Muscle layer of duodenum (tissue), 2 donors: Measurements from ENCODE around the gene DPH7.
"Not testable (repeated sequence)": the region's sequence is repeated elsewhere in the genome, so short reads cannot be mapped to it uniquely, and the experiment has no call there.

Experiments used
- H3K27ac ChIP-seq: one replicate; pipeline ENCODE4 v1.7.0; 2013; ENCODE audit warnings: mild to moderate bottlenecking, low read length
- H3K27me3 ChIP-seq: one replicate; pipeline ENCODE4 v1.7.0; 2013; ENCODE audit warnings: low read depth, mild to moderate bottlenecking, control low read depth, low read length
- H3K36me3 ChIP-seq, 2 donors: one replicate each; pipeline ENCODE4 v1.7.0; 2013; ENCODE audit warnings: low read length in 2 of 2, control low read depth in 1 of 2, mild to moderate bottlenecking in 1 of 2; ENCODE audit not compliant: insufficient read depth in 2 of 2, control insufficient read depth in 1 of 2
- H3K4me1 ChIP-seq, 2 donors: one replicate each; pipeline ENCODE4 v1.7.0; 2013; ENCODE audit warnings: low read length in 2 of 2, mild to moderate bottlenecking in 2 of 2, control low read depth in 1 of 2, moderate library complexity in 1 of 2; ENCODE audit not compliant: insufficient read depth in 2 of 2, control insufficient read depth in 1 of 2
- H3K4me3 ChIP-seq, 2 donors: one replicate each; pipeline ENCODE4 v1.7.0; 2013; ENCODE audit warnings: low read length in 2 of 2, low read depth in 1 of 2, mild to moderate bottlenecking in 1 of 2
- H3K9me3 ChIP-seq, 2 donors: one replicate each; pipeline ENCODE4 v1.7.0; 2013; ENCODE audit warnings: low read length in 2 of 2, control low read depth in 1 of 2, mild to moderate bottlenecking in 1 of 2; ENCODE audit not compliant: control insufficient read depth in 1 of 2
- donor health status: healthy.

The DPH7 gene

DNA sequence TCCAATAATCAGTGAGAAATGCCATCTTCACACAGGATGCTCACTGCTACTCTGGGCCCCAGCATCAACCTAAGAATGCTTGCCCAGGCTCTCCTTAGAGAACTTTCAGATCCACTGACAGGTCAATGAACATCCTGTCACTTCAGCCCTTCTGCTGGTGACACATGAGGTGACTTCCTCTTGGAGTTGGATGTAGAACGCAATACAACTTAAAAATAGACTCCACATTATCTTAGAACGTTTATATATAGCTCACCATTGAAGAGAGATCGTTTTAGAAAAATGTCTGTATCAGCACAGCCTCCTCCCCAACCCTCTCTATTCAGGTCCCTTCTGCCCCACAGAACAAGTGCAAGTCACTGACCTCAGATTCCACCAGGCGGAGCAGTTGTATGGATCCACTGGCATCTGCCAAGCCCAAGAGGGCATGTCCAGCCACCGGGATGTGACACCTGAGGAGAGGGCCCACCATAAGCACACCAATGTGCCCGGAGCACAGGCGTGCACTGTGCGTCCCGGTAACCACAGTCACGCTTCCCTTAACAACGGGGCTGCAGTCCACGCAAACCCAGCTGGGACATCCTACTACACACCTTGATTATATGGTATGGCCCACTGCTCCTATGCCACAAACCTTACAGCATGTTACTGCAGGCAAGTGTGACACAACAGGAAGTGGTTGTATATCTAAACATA lies 2.9 kb downstream of the DPH7 start:
- Histone ChIP-seq H3K27me3 (no peaks in the 10 kb centered on the region), H3K36me3 (peaks cover 29 to 44% of the 10 kb centered on the region in 2 donors), H3K4me1 (peaks cover 4 to 25% of the 10 kb centered on the region in 2 donors), H3K9me3 (no peaks in the 10 kb centered on the region), H3K27ac (no peak overlapping the region), H3K4me3 (no peak overlapping the region)

- peaks cover 29 to 48% of the 10 kb centered on the region in 2 donors for H3K36me3 ChIP-seq
- no peak overlapping the region for H3K27ac ChIP-seq
These were observed 3.4 kb downstream of the DPH7 start for GRCh38 chr9:137575364-137575715.

GRCh38 chr9:137574192-137574591 lies 4.5 kb downstream of the DPH7 start:
- Histone ChIP-seq H3K9me3 (no peaks in the 10 kb centered on the region), H3K27ac (no peak overlapping the region), H3K4me3 (no peak overlapping the region), H3K27me3 (no peaks in the 10 kb centered on the region), H3K36me3 (peaks cover 29 to 48% of the 10 kb centered on the region in 2 donors), H3K4me1 (peaks cover 4 to 25% of the 10 kb centered on the region in 2 donors)

More at GRCh38 chr9:137575364-137575715, 3.4 kb downstream of the DPH7 start:
- Histone ChIP-seq H3K4me3 (no peak overlapping the region), H3K9me3 (no peaks in the 10 kb centered on the region), H3K27me3 (no peaks in the 10 kb centered on the region), H3K4me1 (peaks cover 4 to 25% of the 10 kb centered on the region in 2 donors)

DNA sequence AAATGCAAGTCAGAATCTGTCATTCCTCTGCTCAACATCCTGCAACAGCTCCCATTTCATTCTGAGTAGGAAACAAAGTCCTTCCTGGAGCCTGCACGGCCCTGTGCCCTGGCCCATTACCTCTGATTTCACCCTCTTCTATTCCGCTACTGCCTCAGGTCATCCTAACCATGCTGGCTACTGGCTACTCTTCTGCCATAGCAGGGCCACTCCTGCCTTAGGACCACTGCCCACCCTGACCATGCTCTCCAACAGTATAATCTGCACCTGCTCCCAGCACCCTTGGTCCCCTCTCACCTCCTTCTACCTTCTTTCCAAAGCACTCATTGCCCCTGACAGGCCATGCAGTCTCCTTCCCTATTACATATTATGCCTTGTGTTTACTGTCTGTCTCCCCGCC lies 8.2 kb downstream of the DPH7 start:
- Histone ChIP-seq H3K4me1 (no peaks in the 10 kb centered on the region), H3K4me3 (no peak overlapping the region), H3K27me3 (no peaks in the 10 kb centered on the region), H3K27ac (no peak overlapping the region), H3K36me3 (peaks cover 27 to 37% of the 10 kb centered on the region in 2 donors), H3K9me3 (no peaks in the 10 kb centered on the region)

- no peak overlapping the region for H3K4me3 ChIP-seq
- H3K27me3 ChIP-seq, result no peaks in the 10 kb centered on the region
- no peaks in the 10 kb centered on the region for H3K4me1 ChIP-seq
- H3K27ac ChIP-seq, result no peak overlapping the region
- H3K9me3 ChIP-seq, result no peaks in the 10 kb centered on the region
- H3K36me3 ChIP-seq, result peaks cover 18 to 31% of the 10 kb centered on the region in 2 donors
These were observed 9.0 kb downstream of the DPH7 start for GRCh38 chr9:137569609-137570203.

DNA sequence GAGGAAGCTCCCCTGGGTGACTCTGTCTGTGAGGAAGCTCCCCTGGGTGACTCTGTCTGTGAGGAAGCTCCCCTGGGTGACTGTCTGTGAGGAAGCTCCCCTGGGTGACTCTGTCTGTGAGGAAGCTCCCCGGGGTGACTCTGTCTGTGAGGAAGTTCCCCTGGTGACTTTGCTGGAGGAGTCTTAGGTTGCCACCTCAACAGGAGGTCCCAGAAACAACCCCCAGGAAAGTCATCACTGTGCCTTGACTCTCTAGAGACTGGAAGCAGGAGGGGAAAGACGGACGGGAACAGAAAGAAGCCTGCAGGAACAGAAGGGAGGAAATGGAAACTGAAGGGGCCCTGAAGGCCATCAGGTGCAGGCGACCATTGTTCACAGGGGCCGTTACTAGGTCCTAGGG lies 10.3 kb downstream of the DPH7 start:
- not testable (repeated sequence) for H3K27me3 ChIP-seq, H3K4me3 ChIP-seq, H3K4me1 ChIP-seq, H3K27ac ChIP-seq, H3K9me3 ChIP-seq
- H3K36me3 ChIP-seq, result peaks cover 24 to 33% of the 10 kb centered on the region in 2 donors

GRCh38 chr9:137564817-137565411 lies 13.8 kb downstream of the DPH7 start:
- Histone ChIP-seq H3K27me3 (no peaks in the 10 kb centered on the region), H3K4me3 (no peak overlapping the region), H3K4me1 (no peaks in the 10 kb centered on the region), H3K27ac (no peak overlapping the region), H3K36me3 (peaks cover 20 to 35% of the 10 kb centered on the region in 2 donors), H3K9me3 (no peaks in the 10 kb centered on the region)

DNA sequence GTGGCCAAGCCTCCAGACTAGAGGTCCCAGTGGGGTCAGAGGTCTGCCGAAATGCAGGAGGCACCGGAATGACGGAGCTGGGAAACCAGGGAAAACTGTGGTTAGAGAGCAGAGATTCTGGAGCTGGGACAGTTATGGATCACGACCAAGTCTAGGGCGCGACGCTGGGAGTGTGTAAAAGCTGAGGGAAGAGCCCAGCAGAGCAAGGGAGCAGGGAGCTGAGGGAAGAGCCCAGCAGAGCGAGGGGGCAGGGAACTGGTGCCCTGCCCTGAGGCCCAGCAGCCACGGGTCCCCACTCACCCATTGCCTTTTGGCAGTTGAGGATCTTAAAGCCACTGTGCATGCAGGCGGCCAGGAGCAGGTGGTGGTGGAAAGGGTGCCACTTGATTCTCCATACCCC lies 14.6 kb downstream of the DPH7 start:
- peaks cover 22 to 37% of the 10 kb centered on the region in 2 donors for H3K36me3 ChIP-seq
- no peak overlapping the region for H3K27ac ChIP-seq
- H3K4me3 ChIP-seq, result no peak overlapping the region
- no peaks in the 10 kb centered on the region for H3K9me3 ChIP-seq
- H3K27me3 ChIP-seq, result no peaks in the 10 kb centered on the region
- no peaks in the 10 kb centered on the region for H3K4me1 ChIP-seq

GRCh38 chr9:137558127-137558526 lies 20.6 kb downstream of the DPH7 start:
- Histone ChIP-seq H3K27me3 (no peaks in the 10 kb centered on the region), H3K36me3 (peaks cover 25 to 45% of the 10 kb centered on the region in 2 donors), H3K4me1 (peaks cover 0 to 15% of the 10 kb centered on the region in 2 donors), H3K4me3 (no peak overlapping the region), H3K9me3 (no peaks in the 10 kb centered on the region), H3K27ac (no peak overlapping the region)

DNA sequence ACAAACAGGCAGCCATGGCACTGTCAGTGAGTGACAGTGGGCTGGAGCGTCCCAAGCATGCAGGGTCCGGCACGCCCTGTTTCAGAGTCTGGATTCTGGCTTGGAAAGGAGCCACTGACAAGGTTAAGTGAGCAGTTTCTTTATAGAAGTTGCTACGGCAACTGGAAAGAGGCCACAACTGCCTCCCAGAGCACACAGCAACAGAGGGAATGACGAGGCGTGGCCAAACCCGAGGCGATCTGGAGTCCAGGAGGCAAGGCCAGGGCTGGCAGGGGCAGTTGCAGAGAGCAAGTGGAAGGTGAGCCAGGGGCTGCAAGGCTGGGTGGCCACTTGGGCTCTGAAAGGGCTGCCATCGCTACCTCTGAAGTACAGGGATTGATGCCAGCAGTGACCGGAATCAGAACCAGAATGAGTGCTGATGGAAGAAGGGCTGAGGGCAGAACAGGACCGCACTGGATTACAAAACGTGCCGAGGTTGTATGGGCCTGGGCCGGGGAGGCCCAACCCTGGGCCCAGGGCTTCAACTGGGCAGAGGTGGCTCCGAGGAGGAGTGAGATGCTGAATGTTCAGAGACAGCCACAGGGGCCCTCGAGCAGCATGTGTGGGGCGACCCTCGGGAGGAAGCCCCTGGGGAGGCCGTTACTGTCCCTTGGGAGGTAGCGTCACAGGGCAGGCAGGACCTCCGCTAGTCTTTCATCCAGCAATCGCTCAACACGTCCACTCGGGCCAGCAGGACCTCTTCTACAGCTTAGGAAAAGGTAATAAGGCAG lies 22.5 kb downstream of the DPH7 start:
- peaks cover 22 to 34% of the 10 kb centered on the region in 2 donors for H3K36me3 ChIP-seq
- H3K27ac ChIP-seq, result no peak overlapping the region
- no peaks in the 10 kb centered on the region for H3K9me3 ChIP-seq
- peaks cover 0 to 20% of the 10 kb centered on the region in 2 donors for H3K4me1 ChIP-seq
- H3K4me3 ChIP-seq, result no peak overlapping the region
- no peaks in the 10 kb centered on the region for H3K27me3 ChIP-seq

- H3K4me1 ChIP-seq, result peaks cover under 1 to 23% of the 10 kb centered on the region in 2 donors
- H3K36me3 ChIP-seq, result peaks cover 22 to 32% of the 10 kb centered on the region in 2 donors
- H3K27me3 ChIP-seq, result no peaks in the 10 kb centered on the region
- no peaks in the 10 kb centered on the region for H3K9me3 ChIP-seq
- H3K4me3 ChIP-seq, result no peak overlapping the region
- no peak overlapping the region for H3K27ac ChIP-seq
These were observed 23.5 kb downstream of the DPH7 start for GRCh38 chr9:137555179-137555578.
